ENCODE results near the gene BRSK1.

GRCh38 chr19:55269299-55269698 lies 14.5 kb upstream of the BRSK1 start:
- TF ChIP-seq CTCF (conservative IDR thresholded peaks at IDR 0.05; ENCODE audit: low read length) (no peak), EZH2phosphoT487 (IDR thresholded peaks at IDR 0.05; ENCODE audit: borderline replicate concordance) (no peak)
